Natural killer cell (primary cell): ENCODE data around the gene SNX8. TPM values are rescaled to one million over a fixed set of nuclear protein-coding genes. Genes with fewer than 3 reads are reported as not detected.

Experiments used
- ATAC-seq, 3 donors: fragments of 150-1000 bp in 2 of 3; fragments of 200-7000 bp in 1 of 3; cut with Tn5 transposase; 1 replicate in 1 of 3; 2 replicates in 2 of 3; pipeline ENCODE4 v1.10.0; 2021; ENCODE audit warnings: mild to moderate bottlenecking in 2 of 3, moderate library complexity in 2 of 3
- DNase-seq, 2 donors: peaks; one replicate each; pipeline versions ENCODE4 v3.0.0 to v3.0.0-alpha.2; 2013 to 2021; ENCODE audit warnings: mixed read lengths in 1 of 2
- H3K27ac ChIP-seq: one replicate; pipeline ENCODE4 v1.5.1; 2013; ENCODE audit warnings: mild to moderate bottlenecking, low read length
- H3K27me3 ChIP-seq: one replicate; pipeline ENCODE4 v1.6.1; 2013; ENCODE audit warnings: low read length; ENCODE audit not compliant: control insufficient read depth, insufficient read depth
- H3K36me3 ChIP-seq: one replicate; pipeline ENCODE4 v1.6.1; 2013; ENCODE audit warnings: low read length; ENCODE audit not compliant: control insufficient read depth, insufficient read depth
- H3K4me1 ChIP-seq: one replicate; pipeline ENCODE4 v1.6.1; 2013; ENCODE audit warnings: low read length; ENCODE audit not compliant: control insufficient read depth, insufficient read depth
- H3K4me3 ChIP-seq: one replicate; pipeline ENCODE4 v1.5.1; 2013; ENCODE audit warnings: low read length
- H3K9me3 ChIP-seq: one replicate; pipeline ENCODE4 v1.6.1; 2013; ENCODE audit warnings: low read length; ENCODE audit not compliant: control insufficient read depth, insufficient read depth
- H3K27ac Mint-ChIP-seq, 2 donors: one replicate each; pipeline ENCODE4 v1.8.0; 2022; ENCODE audit warnings: mild to moderate bottlenecking in 2 of 2, mixed read lengths in 2 of 2, moderate library complexity in 1 of 2
- H3K27me3 Mint-ChIP-seq, 2 donors: one replicate each; pipeline ENCODE4 v1.8.0; 2022; ENCODE audit warnings: low read depth in 2 of 2, mixed read lengths in 2 of 2
- H3K36me3 Mint-ChIP-seq: one replicate; pipeline ENCODE4 v1.8.0; 2022; ENCODE audit warnings: mixed read lengths
- H3K4me1 Mint-ChIP-seq, 2 donors: one replicate each; pipeline ENCODE4 v1.8.0; 2022; ENCODE audit warnings: mixed read lengths in 2 of 2
- H3K4me3 Mint-ChIP-seq: one replicate; pipeline ENCODE4 v1.8.0; 2022; ENCODE audit warnings: mild to moderate bottlenecking, moderate library complexity, mixed read lengths
- H3K9me3 Mint-ChIP-seq, 2 donors: one replicate each; pipeline ENCODE4 v1.8.0; 2022; ENCODE audit warnings: mixed read lengths in 2 of 2
- CTCF ChIP-seq: fragments of 200-600 bp; IDR thresholded peaks from one replicate; pipeline ENCODE4 v1.8.0; 2022; ENCODE audit warnings: antibody characterized with exemption
- WGBS: methylation state at CpG from one replicate; pipeline ENCODE4 v1.1.7; 2013; ENCODE audit warnings: missing lambda C conversion rate; ENCODE audit not compliant: insufficient coverage; 5-methylcytosine and 5-hydroxymethylcytosine counted together
- intact Hi-C: fragments of 100-400 bp; cut with micrococcal nuclease; formaldehyde crosslinking; loops from one replicate; pipeline ENCODE4 v1.14.2; 2022
- total RNA-seq, 4 donors: library from RNA; stranded (reverse); fragments of 120-200 nt in 1 of 4; gene quantifications; one replicate each; pipeline versions ENCODE4 v1.2.3 to v1.2.4, GENCODE V29; 2013 to 2022

Gene SNX8
- total RNA-seq, 3 donors from 2014 or later (not counting 1 experiment from before 2014, with no cell fraction given) = 8.3 to 15.7 (median 12.6) TPM

- DNase-seq (no peak), ATAC-seq (no peak)
- no peaks in the 10 kb centered on the region for H3K4me1 ChIP-seq
- H3K4me3 Mint-ChIP-seq = no peak overlapping the region
- intact Hi-C loops = no loop called here
- H3K4me1 Mint-ChIP-seq = peaks cover 7 to 11% of the 10 kb centered on the region in 2 donors
- H3K27ac ChIP-seq = no peak overlapping the region
- no peaks in the 10 kb centered on the region for H3K27me3 Mint-ChIP-seq
- TF ChIP-seq CTCF = no peak
- H3K4me3 ChIP-seq = no peak overlapping the region
- H3K36me3 ChIP-seq = peaks cover 42% of the 10 kb centered on the region
- no peaks in the 10 kb centered on the region for H3K27me3 ChIP-seq
- WGBS = 97% methylated on average over 13 of the region's 13 CpGs
- no peaks in the 10 kb centered on the region for H3K9me3 Mint-ChIP-seq
- H3K9me3 ChIP-seq = no peaks in the 10 kb centered on the region
- H3K27ac Mint-ChIP-seq = no peak overlapping the region
- no peaks in the 10 kb centered on the region for H3K36me3 Mint-ChIP-seq
Measured at GRCh38 chr7:2224491-2224928, 89.7 kb downstream of the SNX8 start.

- no peaks in the 10 kb centered on the region for H3K27me3 ChIP-seq
- Mint-ChIP-seq H3K27me3 (no peaks in the 10 kb centered on the region), H3K36me3 (no peaks in the 10 kb centered on the region), H3K27ac (no peak overlapping the region), H3K9me3 (no peaks in the 10 kb centered on the region), H3K4me3 (no peak overlapping the region), H3K4me1 (peaks cover 5% of the 10 kb centered on the region in 2 donors)
- H3K36me3 ChIP-seq = peaks cover 42% of the 10 kb centered on the region
- intact Hi-C loops = no loop called here
- no peak overlapping the region for H3K4me3 ChIP-seq
- H3K9me3 ChIP-seq = no peaks in the 10 kb centered on the region
- 96% methylated on average over 17 of the region's 17 CpGs for WGBS
- DNase-seq (no peak), ATAC-seq (no peak)
- no peak for TF ChIP-seq CTCF
- no peaks in the 10 kb centered on the region for H3K4me1 ChIP-seq
- no peak overlapping the region for H3K27ac ChIP-seq
Measured at GRCh38 chr7:2223321-2223720, 90.9 kb downstream of the SNX8 start.

DNA sequence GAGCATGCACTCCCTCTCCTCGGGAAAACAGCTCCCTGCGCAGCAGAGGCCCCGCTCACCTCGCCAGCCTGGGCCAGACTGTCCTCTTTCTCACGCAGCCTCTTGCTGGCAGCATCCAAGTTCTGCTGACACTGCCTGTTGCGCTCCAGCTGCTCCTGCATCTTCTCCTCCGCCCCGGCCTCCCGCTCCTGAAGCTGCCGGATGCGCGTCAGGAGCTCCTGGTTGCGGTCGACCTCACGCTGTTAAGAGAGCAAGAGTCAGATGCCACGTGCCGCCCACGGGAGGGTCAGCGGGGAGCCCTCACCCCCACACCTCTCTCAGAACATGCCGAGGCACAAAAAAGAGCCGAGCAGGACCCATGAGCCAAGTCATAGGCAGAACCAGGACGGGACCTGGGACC, 91.7 kb downstream of the SNX8 start:
- H3K36me3 ChIP-seq = peaks cover 47% of the 10 kb centered on the region
- intact Hi-C loops = no loop called here
- H3K4me3 Mint-ChIP-seq = no peak overlapping the region
- H3K9me3 ChIP-seq = no peaks in the 10 kb centered on the region
- no peaks in the 10 kb centered on the region for H3K27me3 Mint-ChIP-seq
- H3K4me1 ChIP-seq = no peaks in the 10 kb centered on the region
- 96% methylated on average over 22 of the region's 22 CpGs for WGBS
- no peak for DNase-seq
- H3K9me3 Mint-ChIP-seq = no peaks in the 10 kb centered on the region
- ATAC-seq = no peak
- no peak overlapping the region for H3K4me3 ChIP-seq
- H3K27ac Mint-ChIP-seq = no peak overlapping the region
- no peak overlapping the region for H3K27ac ChIP-seq
- H3K4me1 Mint-ChIP-seq = peaks cover 5% of the 10 kb centered on the region in 2 donors
- TF ChIP-seq CTCF = no peak
- H3K27me3 ChIP-seq = no peaks in the 10 kb centered on the region
- H3K36me3 Mint-ChIP-seq = no peaks in the 10 kb centered on the region

- Histone ChIP-seq H3K9me3 (no peaks in the 10 kb centered on the region), H3K4me1 (no peaks in the 10 kb centered on the region), H3K27me3 (no peaks in the 10 kb centered on the region), H3K4me3 (no peak overlapping the region), H3K36me3 (peaks cover 53% of the 10 kb centered on the region), H3K27ac (no peak overlapping the region)
- intact Hi-C loops = no loop called here
- no peaks in the 10 kb centered on the region for H3K27me3 Mint-ChIP-seq
- TF ChIP-seq CTCF = no peak
- no peaks in the 10 kb centered on the region for H3K9me3 Mint-ChIP-seq
- no peak for DNase-seq
- peaks cover 3 to 5% of the 10 kb centered on the region in 2 donors for H3K4me1 Mint-ChIP-seq
- H3K4me3 Mint-ChIP-seq = no peak overlapping the region
- ATAC-seq = no peak
- H3K27ac Mint-ChIP-seq = no peak overlapping the region
- H3K36me3 Mint-ChIP-seq = no peaks in the 10 kb centered on the region
- WGBS = 96% methylated on average over 17 of the region's 17 CpGs
Measured at GRCh38 chr7:2220954-2221353, 93.3 kb downstream of the SNX8 start.
